HG03457 (cell line): Measurements from ENCODE around the gene ALK.

Experiments used
- ATAC-seq: cut with Tn5 transposase; IDR thresholded peaks from one replicate; pipeline ENCODE4 v1.9.1; 2021; ENCODE audit warnings: moderate number of reproducible peaks; ENCODE audit not compliant: unreplicated experiment

ALK gene

GRCh38 chr2:29509397-29509796, 412.0 kb downstream of the ALK start:
- no peak for ATAC-seq

GRCh38 chr2:29504746-29505145, 416.6 kb downstream of the ALK start:
- no peak for ATAC-seq

- no peak for ATAC-seq
Measured at GRCh38 chr2:29502460-29502911, 418.9 kb downstream of the ALK start.

- no peak for ATAC-seq
Measured at GRCh38 chr2:29497375-29497774, 424.0 kb downstream of the ALK start.

- no peak for ATAC-seq
Measured at GRCh38 chr2:29496198-29496597, 425.2 kb downstream of the ALK start.

GRCh38 chr2:29495536-29496060, 425.8 kb downstream of the ALK start:
- ATAC-seq, result no peak

- ATAC-seq, result no peak
Measured at GRCh38 chr2:29495068-29495467, 426.3 kb downstream of the ALK start.

GRCh38 chr2:29492701-29493100, 428.7 kb downstream of the ALK start:
- ATAC-seq, result no peak

GRCh38 chr2:29490045-29490444, 431.3 kb downstream of the ALK start:
- ATAC-seq, result no peak

GRCh38 chr2:29489568-29489967, 431.8 kb downstream of the ALK start:
- ATAC-seq, result no peak

- no peak for ATAC-seq
Measured at GRCh38 chr2:29487967-29488555, 433.3 kb downstream of the ALK start.

GRCh38 chr2:29485631-29486030, 435.8 kb downstream of the ALK start:
- no peak for ATAC-seq

- ATAC-seq, result no peak
Measured at GRCh38 chr2:29485117-29485516, 436.3 kb downstream of the ALK start.

GRCh38 chr2:29482867-29483266, 438.5 kb downstream of the ALK start:
- ATAC-seq, result no peak

- ATAC-seq, result no peak
Measured at GRCh38 chr2:29482348-29482747, 439.0 kb downstream of the ALK start.

- ATAC-seq, result no peak
Measured at GRCh38 chr2:29481313-29481712, 440.1 kb downstream of the ALK start.

- no peak for ATAC-seq
Measured at GRCh38 chr2:29480426-29480825, 441.0 kb downstream of the ALK start.

GRCh38 chr2:29479401-29479800, 442.0 kb downstream of the ALK start:
- no peak for ATAC-seq

GRCh38 chr2:29478641-29479040, 442.7 kb downstream of the ALK start:
- ATAC-seq, result no peak

- no peak for ATAC-seq
Measured at GRCh38 chr2:29477186-29477585, 444.2 kb downstream of the ALK start.

- no peak for ATAC-seq
Measured at GRCh38 chr2:29475499-29475898, 445.9 kb downstream of the ALK start.

- ATAC-seq, result no peak
Measured at GRCh38 chr2:29469961-29470360, 451.4 kb downstream of the ALK start.

- ATAC-seq, result no peak
Measured at GRCh38 chr2:29469516-29469915, 451.9 kb downstream of the ALK start.
